H1 (cell line): ENCODE results near the gene CEBPB. TPM values are rescaled to one million over a fixed set of nuclear protein-coding genes. Genes with fewer than 3 reads are reported as not detected.
A peak's percentile ranks its signal among the peaks of the same experiment; 100 is the strongest.

Experiments used
- CTCF ChIA-PET: fragments of 300-600 bp; sonication (Branson Sonifier 250); formaldehyde crosslinking; loops from one replicate; lab custom pipeline; 2021; ENCODE audit not compliant: partially characterized antibody; lab: Charles Lee
- POLR2A ChIA-PET: fragments of 300-600 bp; sonication (Branson Sonifier 250); formaldehyde crosslinking; loops from one replicate; lab custom pipeline; 2021; ENCODE audit warnings: inconsistent platforms; ENCODE audit not compliant: partially characterized antibody; lab: Charles Lee
- DNase-seq, 2 experiments: peaks; one replicate each; pipeline versions ENCODE4 v3.0.0 to v3.0.0-alpha.2; 2010 to 2022; ENCODE audit warnings: low spot score in 2 of 2, low read depth in 1 of 2, mixed read lengths in 1 of 2
- FAIRE-seq: peaks from 2 replicates; lab custom pipeline; 2011; peaks lifted over from hg19 to GRCh38; lab: Jason Lieb, UNC
- H2AFZ ChIP-seq: 2 replicates; pipeline ENCODE4 v1.8.1; 2012; ENCODE audit warnings: low read length, inconsistent platforms
- H2AK5ac ChIP-seq: 2 replicates; pipeline ENCODE4 v1.6.1; 2013; ENCODE audit warnings: low read depth, low read length
- H2BK120ac ChIP-seq: replicated peaks from 2 replicates; pipeline ENCODE3; 2013; ENCODE audit warnings: low read depth, low read length, inconsistent platforms
- H2BK12ac ChIP-seq: 2 replicates; pipeline ENCODE4 v1.6.1; 2013; ENCODE audit warnings: low read depth, low read length
- H2BK15ac ChIP-seq: 2 replicates; pipeline ENCODE4 v1.6.1; 2013; ENCODE audit warnings: low read length
- H2BK20ac ChIP-seq: 2 replicates; pipeline ENCODE4 v1.6.1; 2013; ENCODE audit warnings: low read length
- H2BK5ac ChIP-seq: 2 replicates; pipeline ENCODE4 v1.6.1; 2013; ENCODE audit warnings: low read depth, low read length
- H3K14ac ChIP-seq: 2 replicates; pipeline ENCODE4 v1.6.1; 2013; ENCODE audit warnings: inconsistent platforms; ENCODE audit not compliant: insufficient read length
- H3K18ac ChIP-seq: 2 replicates; pipeline ENCODE4 v1.6.1; 2013; ENCODE audit warnings: low read length; ENCODE audit errors: extremely low read depth
- H3K23ac ChIP-seq: 2 replicates; pipeline ENCODE4 v1.6.1; 2013; ENCODE audit warnings: inconsistent platforms; ENCODE audit not compliant: insufficient read length
- H3K23me2 ChIP-seq: 2 replicates; pipeline ENCODE4 v1.6.1; 2013; ENCODE audit warnings: low read depth, low read length
- H3K27ac ChIP-seq: 2 replicates; pipeline ENCODE4 v1.6.1; 2011; ENCODE audit warnings: low read depth, low read length, inconsistent platforms
- H3K27me3 ChIP-seq, 4 experiments: replicated peaks in 1 of 4; 1 replicate in 1 of 4; 2 replicates in 3 of 4; pipeline versions ENCODE4 v1.6.1 to v1.8.1; 2011 to 2013; ENCODE audit warnings: low read length in 3 of 4, mild to moderate bottlenecking in 3 of 4, inconsistent platforms in 2 of 4, mixed read lengths in 2 of 4, moderate library complexity in 1 of 4; ENCODE audit not compliant: control insufficient read depth in 3 of 4, insufficient read depth in 3 of 4; ENCODE audit errors: extremely low read depth in 1 of 4
- H3K36me3 ChIP-seq, 4 experiments: 2 replicates each; pipeline versions ENCODE4 v1.6.1 to v1.8.1; 2011 to 2013; ENCODE audit warnings: mild to moderate bottlenecking in 4 of 4, low read length in 3 of 4, moderate library complexity in 2 of 4, control low read depth in 1 of 4, inconsistent platforms in 1 of 4; ENCODE audit not compliant: insufficient read depth in 4 of 4, control insufficient read depth in 2 of 4
- H3K4ac ChIP-seq: replicated peaks from 2 replicates; pipeline ENCODE3; 2013; ENCODE audit warnings: low read length, low read depth, mixed read lengths, inconsistent platforms; ENCODE audit not compliant: insufficient read length
- H3K4me1 ChIP-seq, 4 experiments: replicated peaks in 1 of 4; 1 replicate in 1 of 4; 2 replicates in 3 of 4; pipeline versions ENCODE4 v1.6.1 to v1.8.1; 2011 to 2013; ENCODE audit warnings: low read length in 3 of 4, inconsistent platforms in 2 of 4, mixed read lengths in 1 of 4; ENCODE audit not compliant: insufficient read depth in 4 of 4, control insufficient read depth in 3 of 4
- H3K4me2 ChIP-seq, 2 experiments: 2 replicates each; pipeline versions ENCODE4 v1.6.1 to v1.8.1; 2011 to 2013; ENCODE audit warnings: low read depth in 2 of 2, low read length in 2 of 2, control low read depth in 1 of 2, inconsistent platforms in 1 of 2, mild to moderate bottlenecking in 1 of 2; ENCODE audit not compliant: insufficient read depth in 1 of 2
- H3K4me3 ChIP-seq, 4 experiments: fragments of 200-600, 300-600 bp in 1 of 4; sonication (generic), shearing (Covaris generic), sonication (Bioruptor Twin) in 1 of 4; 2 replicates each; pipeline versions ENCODE4 v1.5.1 to v1.8.1; 2011 to 2016; ENCODE audit warnings: low read length in 4 of 4, low read depth in 3 of 4, control low read depth in 2 of 4, inconsistent platforms in 2 of 4, mild to moderate bottlenecking in 2 of 4, mixed read lengths in 1 of 4, moderate library complexity in 1 of 4; ENCODE audit not compliant: insufficient read depth in 2 of 4; ENCODE audit errors: extremely low read depth in 1 of 4
- H3K56ac ChIP-seq: replicated peaks from 2 replicates; pipeline ENCODE3; 2013; ENCODE audit warnings: low read depth, mild to moderate bottlenecking, mixed read lengths, low read length, inconsistent platforms; ENCODE audit not compliant: insufficient read length
- H3K79me1 ChIP-seq: 2 replicates; pipeline ENCODE4 v1.6.1; 2013; ENCODE audit warnings: low read depth, low read length, control low read depth
- H3K79me2 ChIP-seq, 2 experiments: 2 replicates each; pipeline versions ENCODE4 v1.6.1 to v1.8.1; 2012 to 2013; ENCODE audit warnings: low read length in 2 of 2, mild to moderate bottlenecking in 2 of 2, inconsistent platforms in 1 of 2; ENCODE audit not compliant: insufficient read depth in 2 of 2, control insufficient read depth in 1 of 2
- H3K9ac ChIP-seq, 4 experiments: replicated peaks in 1 of 4; 1 replicate in 1 of 4; 2 replicates in 3 of 4; pipeline versions ENCODE4 v1.6.1 to v1.8.1; 2011 to 2013; ENCODE audit warnings: low read depth in 3 of 4, low read length in 3 of 4, control low read depth in 2 of 4, mild to moderate bottlenecking in 2 of 4, moderate library complexity in 2 of 4, inconsistent platforms in 1 of 4; ENCODE audit errors: extremely low read depth in 1 of 4
- H3K9me3 ChIP-seq, 2 experiments: 2 replicates each; pipeline versions ENCODE4 v1.6.1 to v1.8.1; 2012 to 2013; ENCODE audit warnings: mild to moderate bottlenecking in 2 of 2, moderate library complexity in 2 of 2, control low read depth in 1 of 2, inconsistent platforms in 1 of 2, low read depth in 1 of 2, low read length in 1 of 2, mixed read lengths in 1 of 2; ENCODE audit not compliant: insufficient read depth in 2 of 2
- H4K20me1 ChIP-seq, 2 experiments: replicated peaks in 1 of 2; 2 replicates each; pipeline versions ENCODE3 to v1.8.1; 2011 to 2013; ENCODE audit warnings: inconsistent platforms in 2 of 2, low read length in 2 of 2, mild to moderate bottlenecking in 1 of 2; ENCODE audit not compliant: insufficient read depth in 2 of 2, control insufficient read depth in 1 of 2
- H4K5ac ChIP-seq: 2 replicates; pipeline ENCODE4 v1.6.1; 2013; ENCODE audit warnings: low read length, low read depth, mixed read lengths, inconsistent platforms; ENCODE audit not compliant: insufficient read length
- H4K8ac ChIP-seq: 2 replicates; pipeline ENCODE4 v1.8.0; 2013; ENCODE audit warnings: mild to moderate bottlenecking, moderate library complexity, low read length, inconsistent platforms; ENCODE audit not compliant: insufficient read depth; ENCODE audit errors: extremely low read depth
- H4K91ac ChIP-seq: replicated peaks from 2 replicates; pipeline ENCODE3; 2013; ENCODE audit warnings: low read length, mixed read lengths, inconsistent platforms; ENCODE audit not compliant: insufficient read length
- ASH2L ChIP-seq: fragments of 200-600, 300-600 bp; sonication (generic); IDR thresholded peaks from one replicate; pipeline ENCODE4 v1.7.1; 2017; ENCODE audit warnings: low read length
- CTCF ChIP-seq, 3 experiments: IDR thresholded peaks; 1 replicate in 2 of 3; 2 replicates in 1 of 3; pipeline versions ENCODE4 v1.5.1 to v1.6.1; 2011; ENCODE audit warnings: low read length in 3 of 3, mild to moderate bottlenecking in 3 of 3, inconsistent platforms in 2 of 3, low read depth in 1 of 3, moderate library complexity in 1 of 3; ENCODE audit not compliant: insufficient read depth in 1 of 3; ENCODE audit errors: control extremely low read depth in 1 of 3
- E2F6 ChIP-seq: IDR thresholded peaks from 2 replicates; pipeline ENCODE4 v1.6.1; 2012; ENCODE audit warnings: inconsistent platforms
- FOSL1 ChIP-seq: IDR thresholded peaks from 2 replicates; pipeline ENCODE4 v1.6.1; 2011; ENCODE audit warnings: mild to moderate bottlenecking, low read depth, low read length, moderate library complexity; ENCODE audit not compliant: insufficient read depth
- HDAC2 ChIP-seq, 2 experiments: fragments of 300-600 bp in 1 of 2; sonication (generic) in 1 of 2; IDR thresholded peaks; 2 replicates each; pipeline ENCODE4 v1.6.1; 2011 to 2012; ENCODE audit warnings: low read depth in 2 of 2, low read length in 2 of 2, mild to moderate bottlenecking in 2 of 2, moderate library complexity in 2 of 2, borderline replicate concordance in 1 of 2, inconsistent platforms in 1 of 2
- POLR2A ChIP-seq, 2 experiments: IDR thresholded peaks; 1 replicate in 1 of 2; 2 replicates in 1 of 2; pipeline ENCODE4 v1.6.1; 2011; ENCODE audit warnings: low read depth in 2 of 2, low read length in 2 of 2, mild to moderate bottlenecking in 2 of 2; ENCODE audit errors: control extremely low read depth in 1 of 2
- POLR2AphosphoS5 ChIP-seq: IDR thresholded peaks from 2 replicates; pipeline ENCODE4 v1.6.1; 2011; ENCODE audit warnings: low read depth, low read length
- RXRA ChIP-seq: IDR thresholded peaks from 2 replicates; pipeline ENCODE4 v1.6.1; 2011; ENCODE audit warnings: low read depth, mild to moderate bottlenecking, low read length, moderate library complexity; ENCODE audit not compliant: insufficient read depth
- WGBS, 2 experiments: shearing (Covaris generic) in 1 of 2; methylation state at CpG; one replicate each; pipeline versions ENCODE4 v1.1.6 to v1.1.7; 2013 to 2015; ENCODE audit warnings: low lambda C conversion rate in 2 of 2, mixed read lengths in 2 of 2, inconsistent platforms in 1 of 2, low coverage in 1 of 2, missing lambda C conversion rate in 1 of 2; ENCODE audit not compliant: insufficient replicate concordance in 2 of 2, insufficient coverage in 1 of 2, insufficient read length in 1 of 2; ENCODE audit errors: extremely low coverage in 1 of 2, missing lambda C conversion rate in 1 of 2; 5-methylcytosine and 5-hydroxymethylcytosine counted together
- polyA plus RNA-seq, 7 experiments: library from polyadenylated mRNA; depleted of rRNA in 3 of 7; stranded (reverse) in 5 of 7; unstranded in 2 of 7; fragments of >200 nt in 5 of 7; fragments of 200-250 nt in 2 of 7; gene quantifications; 1 replicate in 5 of 7; 2 replicates in 1 of 7; 4 replicates in 1 of 7; pipeline versions ENCODE4 v1.2.1 to v1.2.3, GENCODE V29; 2011 to 2013; ENCODE audit warnings: missing spikeins in 2 of 7, mixed read lengths in 2 of 7
- total RNA-seq: library from RNA; stranded (reverse); fragmentation: NEBNext Ultra II Directional; extraction: Animal tissue kit (Norgen Biotek cat#: 25700); gene quantifications from 2 replicates; pipeline ENCODE4 v1.2.1, GENCODE V29; 2021

CEBPB gene
- total and polyA plus RNA-seq, 2 of the 8 experiments (the other 6 are each of a cell fraction or from before 2014, with no cell fraction given), result 7.1 to 24.1 TPM

- Histone ChIP-seq H3K56ac (no peak overlapping the region), H4K20me1 (peaks cover 2 to 4% of the 10 kb centered on the region in 2 experiments), H4K8ac (peak overlapping the region; percentile 19; the same call in 1 of the 2 replicates), H2AK5ac (no peak overlapping the region), H3K36me3 (no peaks in the 10 kb centered on the region; a peak in 1 of 8 replicates), H3K9me3 (no peaks in the 10 kb centered on the region), H2BK15ac (no peak overlapping the region), H3K27ac (0 out of 2 replicates have a peak overlapping the region, but pooled peaks have one; percentile 22), H2AFZ (no peak overlapping the region), H2BK12ac (no peak overlapping the region), H3K79me1 (peaks cover 4% of the 10 kb centered on the region), H3K79me2 (peaks cover 0 to 20% of the 10 kb centered on the region in 2 experiments; a peak in 2 of 4 replicates), H3K4ac (no peak overlapping the region), H3K9ac (peak overlapping the region in 3 of 4 experiments; percentile 34 to 77 (median 73); a peak in 4 of 7 replicates), H3K18ac (no peak overlapping the region), H2BK20ac (no peak overlapping the region), H3K23me2 (peaks cover 5% of the 10 kb centered on the region; the same call in 1 of the 2 replicates), H2BK5ac (no peak overlapping the region; the same call in 1 of the 2 replicates), H3K4me1 (peaks cover 0 to 35% (median 21%) of the 10 kb centered on the region in 4 experiments; a peak in 6 of 7 replicates), H4K5ac (no peak overlapping the region), H2BK120ac (no peak overlapping the region), H3K4me2 (peak overlapping the region; percentile 68 to 96), H3K27me3 (peaks cover 0 to under 1% (median 0%) of the 10 kb centered on the region in 4 experiments; a peak in 1 of 7 replicates), H3K23ac (no peak overlapping the region), H4K91ac (no peak overlapping the region), H3K14ac (no peak overlapping the region), H3K4me3 (peak overlapping the region; percentile 78 to 95 (median 82))
- FAIRE-seq (no peak), DNase-seq (peak in 1 of 2 experiments; percentile 68)
- WGBS, 2 experiments, result 1% methylated on average over 20 of the region's 69 CpGs; no CpG with 5 or more reads in 1 of the 2 experiments
- POLR2A ChIA-PET, result interaction anchor here (0.6 to 4.2 kb wide), 46 partner anchors 9 to 445 kb away, joined by 3 to 25 read pairs (median 4); partner anchors contain the start of genes PEDS1 and SNAI1
- TF ChIP-seq POLR2A (IDR thresholded peaks at IDR 0.05; ENCODE audit: control extremely low read depth in 1 of 2, low read depth in 2 of 2, low read length in 2 of 2) (no peak), E2F6 (peak; percentile 14; the same call in 1 of the 2 replicates), RXRA (no peak), CTCF (IDR thresholded peaks at IDR 0.05; ENCODE audit: control extremely low read depth in 1 of 3, insufficient read depth in 1 of 3, low read depth in 1 of 3, low read length in 3 of 3) (no peak), FOSL1 (no peak), POLR2AphosphoS5 (0 out of 2 replicates have a peak, but pooled peaks have one; percentile 7), ASH2L (no peak), HDAC2 (IDR thresholded peaks at IDR 0.05; ENCODE audit: borderline replicate concordance in 1 of 2, low read depth in 2 of 2, low read length in 2 of 2) (0 out of 4 replicates have a peak, but pooled peaks of 1 of the 2 experiments have one; percentile 9)
- CTCF ChIA-PET, result interaction anchor here (1.0 to 8.8 kb wide), 13 partner anchors 10 to 272 kb away, joined by 3 to 115 read pairs (median 3); no protein-coding TSS in a partner anchor
Observed at GRCh38 chr20:50191065-50191543, 474 bp downstream of the CEBPB start.
